Loucy (cell line): Measurements from ENCODE around the gene RNF223.

Experiments
- CTCF ChIP-seq: fragments of 200-600 bp; sonication (generic); conservative IDR thresholded peaks from 2 replicates; pipeline ENCODE4 v1.5.1; 2014; ENCODE audit warnings: mild to moderate bottlenecking, antibody characterized with exemption, low read length
- EZH2phosphoT487 ChIP-seq: fragments of 200-600 bp; IDR thresholded peaks from 2 replicates; pipeline ENCODE4 v1.6.1; 2018; ENCODE audit warnings: antibody characterized with exemption, mild to moderate bottlenecking, moderate library complexity, borderline replicate concordance

- TF ChIP-seq CTCF (no peak), EZH2phosphoT487 (no peak)
These were observed 13.4 kb upstream of the RNF223 start for GRCh38 chr1:1087351-1088028.
